AG20443 (cell line): ENCODE data around the gene CMSS1.

Experiments
- DNase-seq: peaks from one replicate; pipeline ENCODE4 v3.0.0; 2012; ENCODE audit warnings: low spot score, mixed read lengths

The CMSS1 gene

DNA sequence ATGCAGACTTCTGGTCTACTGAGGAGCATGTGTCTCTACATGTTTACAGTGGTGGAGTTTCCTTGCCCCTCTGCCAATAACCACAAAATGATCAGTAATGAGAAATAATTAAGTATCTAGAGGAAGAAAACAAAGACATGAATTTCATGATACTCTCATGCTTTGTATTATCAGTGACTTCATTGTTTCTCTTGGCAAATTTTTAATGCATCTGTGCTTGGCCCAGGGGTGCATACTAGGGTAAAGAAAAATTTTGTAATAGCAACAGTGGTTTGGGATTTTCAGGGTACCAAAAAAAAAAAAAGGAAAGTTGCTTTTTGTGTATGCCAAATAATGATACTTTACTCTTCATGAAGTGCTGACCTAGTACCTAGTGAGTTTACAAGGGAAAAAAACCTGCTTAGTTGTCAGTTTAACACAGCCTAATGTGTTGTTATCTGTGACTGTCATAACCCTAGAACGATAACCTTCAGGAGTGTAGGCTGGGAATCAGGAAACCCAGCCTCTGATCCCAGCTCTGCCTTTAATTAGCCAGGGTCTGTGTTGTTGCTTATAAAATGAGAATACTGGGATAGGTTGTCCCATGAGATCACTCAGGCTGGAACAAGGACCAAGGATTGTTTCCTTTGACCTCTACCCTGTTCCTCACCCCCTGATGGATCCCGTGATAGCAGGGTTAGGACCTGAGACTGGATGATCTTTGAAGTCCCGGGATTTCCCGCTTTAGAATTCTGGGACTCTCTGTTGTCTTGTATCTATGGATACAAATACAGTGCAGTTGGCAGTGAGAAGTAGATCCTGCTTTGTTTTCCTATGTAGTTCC lies 117.5 kb downstream of the CMSS1 start:
- DNase-seq = no peak

DNA sequence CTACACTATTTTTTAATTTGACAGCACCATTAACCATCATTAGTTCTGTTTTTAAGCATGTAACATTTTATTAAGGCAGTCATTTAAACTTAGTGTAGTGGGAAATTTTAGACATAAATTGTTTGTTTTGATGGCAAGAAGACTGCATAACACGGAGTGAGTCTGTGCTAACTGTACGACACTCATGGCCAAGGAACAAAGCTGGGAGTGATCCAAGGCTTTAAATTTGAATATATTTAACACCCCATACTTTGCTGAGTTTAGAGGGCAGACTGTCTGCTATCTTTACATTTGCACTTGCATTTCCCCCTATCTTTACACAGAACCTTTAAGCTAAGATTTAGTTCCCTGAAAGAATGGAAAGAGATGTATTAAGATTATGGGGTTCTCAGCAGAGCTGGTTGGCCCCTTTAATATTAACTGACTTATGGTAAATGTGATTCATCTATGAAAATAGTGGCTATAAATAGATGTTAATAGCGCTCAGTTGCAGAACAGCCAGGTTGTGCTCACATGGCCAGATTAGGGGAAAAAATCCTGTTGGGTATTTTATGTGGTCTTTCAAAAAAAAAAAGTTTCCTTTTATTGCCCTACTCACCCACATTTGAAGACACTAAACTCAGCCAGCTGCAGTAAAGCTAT lies 120.7 kb downstream of the CMSS1 start:
- no peak for DNase-seq

DNA sequence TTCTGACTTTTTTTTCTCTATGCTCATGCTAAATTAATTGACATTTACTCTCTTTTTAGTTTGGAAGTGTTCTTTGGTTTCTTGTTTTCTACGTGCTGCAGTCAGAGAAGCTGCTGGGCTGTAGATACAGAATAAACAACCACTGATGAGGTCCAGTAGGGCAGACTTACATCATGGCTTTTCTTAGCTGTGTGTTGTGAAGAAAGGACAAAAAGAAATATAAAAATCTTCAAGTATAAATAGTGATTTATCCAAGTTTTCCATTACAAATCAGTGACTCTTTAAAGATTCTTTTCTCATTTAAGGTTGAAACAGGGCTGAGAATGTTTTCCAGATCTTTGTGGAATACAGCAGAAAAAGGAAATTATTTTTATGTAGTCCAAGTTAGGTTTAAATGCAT lies 122.2 kb downstream of the CMSS1 start:
- no peak for DNase-seq

DNA sequence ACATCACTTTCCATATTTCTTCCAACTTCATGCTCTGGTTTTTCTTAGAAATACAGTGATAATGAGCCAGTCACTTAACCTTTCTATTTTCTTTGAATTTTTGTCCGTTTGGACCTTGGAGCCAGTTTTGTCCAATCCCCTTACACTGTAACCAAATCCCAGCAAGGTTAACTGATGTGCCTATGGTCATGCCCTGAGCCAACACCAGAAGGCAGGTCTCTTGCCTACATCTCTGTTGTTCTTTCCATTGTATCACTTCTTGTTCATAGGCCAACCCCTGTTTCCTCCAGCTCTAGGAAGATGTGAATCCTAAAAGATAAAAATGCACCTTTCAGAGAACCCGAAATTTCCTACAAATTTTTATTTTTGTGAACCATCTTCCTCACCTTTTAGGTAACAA lies 122.7 kb downstream of the CMSS1 start:
- DNase-seq = no peak

DNA sequence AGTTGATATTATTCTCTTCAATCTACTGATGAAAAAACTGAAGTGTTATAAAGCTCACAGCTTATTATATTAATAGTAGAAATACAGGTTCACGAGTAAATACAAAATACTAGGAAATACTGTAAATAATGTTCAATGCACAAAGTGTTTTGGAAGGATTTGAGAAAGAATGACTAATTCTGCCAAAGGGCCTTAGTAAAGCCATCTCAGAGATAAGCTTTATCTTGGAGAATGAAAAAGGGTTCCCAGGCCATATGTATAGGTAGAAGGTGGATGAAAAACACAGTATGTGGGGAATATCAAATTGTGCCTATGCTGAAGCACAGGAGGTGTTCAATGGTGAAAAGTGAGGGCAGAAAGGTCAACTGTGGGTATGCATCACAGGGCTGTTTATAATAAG lies 123.5 kb downstream of the CMSS1 start:
- no peak for DNase-seq

DNA sequence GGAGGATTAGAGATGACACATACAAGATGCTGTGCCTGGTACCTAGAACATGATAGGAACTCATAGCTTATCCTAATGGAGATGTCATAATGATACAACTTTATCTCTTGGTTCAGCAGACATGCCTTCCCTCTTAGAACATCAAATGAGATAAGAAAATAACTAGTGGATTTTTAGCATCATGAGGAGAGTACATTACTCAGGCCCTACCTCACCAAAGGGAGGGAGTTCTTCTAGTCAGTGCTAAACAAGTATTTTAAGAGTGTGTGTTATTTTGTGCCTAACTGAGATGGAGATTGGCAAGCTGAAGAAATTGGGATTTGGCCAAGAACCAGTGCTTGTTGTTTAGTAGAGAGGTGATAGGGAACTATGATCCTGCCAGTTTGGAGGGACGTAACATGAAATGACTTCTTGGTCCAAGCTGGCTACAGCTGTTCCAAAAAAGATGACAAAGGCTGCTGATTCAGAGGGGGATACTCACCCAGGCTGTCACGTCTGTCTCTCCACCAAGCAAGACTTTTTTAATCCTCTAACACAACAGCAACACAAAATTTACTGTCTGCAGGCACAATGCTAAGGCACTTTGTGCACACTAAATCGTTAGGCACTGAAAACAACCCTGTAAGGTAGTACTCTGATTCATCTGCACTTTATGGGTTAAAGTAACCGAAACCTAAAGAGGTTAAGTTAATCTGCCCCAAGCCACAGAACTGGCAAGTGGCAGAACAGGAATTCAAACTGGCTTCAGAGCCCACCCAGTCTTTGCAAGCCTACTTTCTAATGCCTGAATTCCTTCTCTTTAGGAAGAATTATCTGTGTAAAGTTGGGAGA lies 126.5 kb downstream of the CMSS1 start:
- DNase-seq = no peak

DNA sequence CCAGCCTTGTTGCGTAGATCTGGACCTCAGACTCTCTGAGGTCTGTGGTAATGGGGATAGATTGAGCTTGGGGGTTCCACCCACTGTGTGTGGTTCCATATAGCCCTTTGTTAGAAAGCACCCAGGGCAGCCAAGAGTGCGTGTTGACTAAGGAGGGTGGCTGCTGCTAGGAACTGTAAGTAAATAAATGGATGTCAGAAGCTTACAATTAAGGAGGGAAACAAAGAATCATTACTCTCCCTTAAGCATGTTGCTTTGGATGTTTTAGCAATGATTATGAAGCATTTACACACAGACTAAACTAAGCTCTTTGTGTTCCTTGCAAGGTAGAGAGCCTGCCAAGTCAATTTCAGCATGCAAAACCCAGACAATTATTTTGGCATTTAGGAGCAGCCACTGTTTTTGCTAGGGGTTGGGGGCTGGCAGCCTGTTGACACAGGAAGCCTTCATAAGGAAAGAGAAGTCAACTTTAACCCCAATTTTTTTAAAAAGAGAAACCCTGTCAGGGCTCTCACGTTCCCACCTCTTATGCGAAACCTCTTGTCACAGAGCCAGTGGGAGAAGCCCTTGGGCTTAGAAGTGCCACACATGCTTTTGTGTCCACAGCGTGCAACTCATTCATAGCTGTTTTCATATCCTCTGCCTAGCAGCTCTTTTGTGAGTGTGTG lies 127.8 kb downstream of the CMSS1 start:
- DNase-seq = peak; percentile 30

DNA sequence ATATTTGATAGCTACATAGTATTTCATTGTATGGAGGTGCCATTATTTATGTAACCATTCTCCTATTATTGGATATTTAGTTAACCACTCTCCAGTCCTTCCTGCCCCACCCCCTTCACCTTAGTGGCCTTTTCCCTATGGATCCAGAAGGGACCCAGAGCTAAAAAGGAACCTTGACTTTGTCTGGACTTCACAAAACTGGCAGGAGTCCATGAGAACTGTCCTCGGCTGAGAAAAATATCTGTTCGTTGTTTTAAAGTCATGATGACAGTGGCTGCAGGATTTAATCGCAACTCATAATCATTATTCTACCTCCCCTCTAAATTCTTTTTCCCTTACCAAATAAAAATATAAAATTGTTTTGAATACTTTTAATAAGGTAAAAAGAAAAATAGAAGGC lies 129.7 kb downstream of the CMSS1 start:
- no peak for DNase-seq

DNA sequence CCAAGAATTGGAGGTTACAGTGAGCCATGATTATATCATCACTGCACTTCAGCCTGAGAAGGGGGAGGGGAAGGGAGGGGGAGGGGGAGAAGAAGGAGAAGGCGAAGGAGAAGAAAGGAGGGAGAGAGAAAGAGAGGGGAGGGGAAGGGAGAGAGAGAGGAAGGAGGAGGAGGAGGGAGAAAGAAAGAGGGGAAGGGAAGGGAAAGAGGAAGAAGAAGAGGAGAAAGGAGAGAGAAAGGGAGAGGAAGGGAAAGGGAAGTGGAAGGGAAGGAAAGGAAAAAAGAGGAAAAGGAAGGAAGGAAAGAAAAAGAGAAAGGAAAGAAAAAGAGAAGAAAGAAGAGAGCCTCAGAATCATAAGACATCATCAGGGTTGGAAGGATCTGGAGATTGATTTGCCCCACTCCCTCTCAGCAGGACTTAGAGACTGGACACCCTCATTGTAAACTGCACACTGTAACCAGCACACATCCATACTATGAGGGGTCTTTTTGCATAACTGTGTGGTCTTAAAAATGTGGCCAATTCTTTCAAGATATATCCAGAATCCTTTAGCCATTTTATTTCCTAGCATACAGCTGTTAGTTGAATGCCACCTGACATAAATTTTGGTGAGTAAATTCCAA lies 130.9 kb downstream of the CMSS1 start:
- DNase-seq = no peak

DNA sequence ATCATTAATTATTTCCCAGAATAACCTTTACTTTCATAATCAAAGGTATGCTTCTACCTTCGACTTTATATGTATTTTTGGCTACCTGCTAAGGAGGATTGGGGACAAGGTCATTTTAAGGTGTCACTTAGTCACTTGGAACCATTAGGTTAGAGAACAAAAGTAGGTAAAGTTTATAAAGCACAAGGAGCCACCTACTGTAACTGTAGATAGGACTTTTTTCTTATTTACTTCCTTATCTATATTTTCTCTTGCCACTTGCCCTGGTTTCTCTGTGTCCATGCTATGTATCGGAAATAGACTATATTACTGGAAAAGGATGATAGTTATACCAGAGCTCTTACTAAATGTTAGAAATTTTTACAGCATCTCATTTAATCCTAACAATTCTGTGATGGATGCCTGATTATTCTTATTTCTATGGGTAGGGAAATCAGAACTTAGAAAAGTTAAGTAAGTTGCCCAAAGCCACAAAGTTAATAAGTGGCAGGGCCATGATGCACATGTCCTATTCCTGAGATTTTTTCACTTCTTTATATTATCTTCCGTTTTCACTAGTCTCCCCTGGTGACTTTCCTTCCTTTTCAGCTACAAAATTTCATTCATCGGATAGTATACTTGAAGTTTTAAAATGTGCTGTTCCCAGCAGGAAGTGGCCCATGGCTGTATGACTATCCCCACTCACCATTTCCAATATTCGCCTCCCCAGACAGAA lies 132.5 kb downstream of the CMSS1 start:
- DNase-seq = no peak

DNA sequence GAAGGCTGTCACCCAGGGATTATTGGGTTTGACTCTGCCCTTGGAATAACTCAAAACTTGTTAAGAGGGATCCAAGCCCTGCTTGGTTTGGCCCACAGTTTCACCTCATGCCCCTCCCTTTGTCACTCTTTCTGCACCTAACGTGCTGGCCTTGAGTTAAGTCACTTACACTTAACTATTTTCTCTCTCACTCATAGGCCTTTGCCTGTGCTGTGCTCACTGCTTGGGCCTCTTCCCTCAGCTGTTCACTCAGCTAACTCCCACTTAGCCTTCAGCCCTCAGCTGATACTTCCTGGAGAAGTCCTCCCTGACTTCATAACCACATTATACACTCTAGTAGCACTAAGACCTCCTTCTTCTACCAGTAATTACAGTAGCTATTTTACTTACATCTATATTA lies 133.3 kb downstream of the CMSS1 start:
- DNase-seq = no peak

DNA sequence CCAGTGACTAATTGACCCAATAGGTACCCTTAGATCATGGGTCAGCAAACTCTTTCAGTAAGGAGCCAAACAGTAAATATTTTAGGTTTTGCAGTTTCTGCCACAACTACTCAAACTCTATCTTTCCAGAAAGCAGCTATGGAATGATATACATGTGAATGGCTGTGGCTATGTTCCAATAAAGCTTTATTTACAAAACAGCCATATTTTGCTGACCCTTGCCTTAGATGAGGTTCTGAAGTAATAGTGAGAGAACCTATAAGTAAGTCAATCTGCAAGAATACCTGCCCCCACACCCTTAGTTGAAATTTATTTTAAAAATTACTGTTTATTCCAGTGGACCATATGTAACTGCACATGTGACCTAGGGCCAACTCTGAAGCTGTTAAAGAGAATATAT lies 134.0 kb downstream of the CMSS1 start:
- DNase-seq = no peak

DNA sequence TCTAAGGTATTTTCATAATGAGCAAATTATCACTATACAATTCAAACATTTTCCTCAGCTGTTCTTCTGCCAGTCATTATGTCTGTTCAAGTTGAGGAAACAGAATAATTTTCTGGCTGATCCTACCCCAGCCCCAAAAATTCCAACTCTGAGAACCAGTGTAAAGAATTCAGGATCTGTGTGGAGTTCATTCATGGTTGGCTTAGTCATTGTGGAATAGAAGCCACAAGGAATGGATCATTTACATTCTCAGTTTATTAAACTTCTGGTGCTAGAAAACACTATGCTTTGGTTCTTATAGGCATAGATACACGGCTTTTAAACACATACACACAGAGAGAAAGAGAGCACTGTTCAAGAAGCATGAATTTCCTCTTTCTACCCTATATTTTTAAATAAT lies 134.6 kb downstream of the CMSS1 start:
- DNase-seq = peak; percentile 55

DNA sequence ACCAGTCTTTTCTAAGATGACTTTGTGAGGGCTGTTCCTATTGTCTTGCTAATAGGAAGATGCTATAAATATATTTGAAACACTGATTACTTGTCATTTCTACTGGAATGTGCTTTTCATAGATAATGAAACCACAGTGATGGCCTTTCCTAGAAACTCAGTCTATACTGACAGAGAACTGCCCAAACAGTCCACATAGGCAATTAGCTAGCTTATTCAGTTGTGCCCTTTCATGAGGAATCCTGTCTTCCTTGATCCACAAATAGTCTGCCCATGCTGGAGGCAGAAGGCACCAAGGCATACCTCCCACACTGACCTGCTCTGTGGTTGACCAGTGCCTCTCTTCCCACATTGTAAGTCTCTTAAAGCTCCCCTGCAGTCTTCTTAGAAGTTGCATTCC lies 135.9 kb downstream of the CMSS1 start:
- no peak for DNase-seq

DNA sequence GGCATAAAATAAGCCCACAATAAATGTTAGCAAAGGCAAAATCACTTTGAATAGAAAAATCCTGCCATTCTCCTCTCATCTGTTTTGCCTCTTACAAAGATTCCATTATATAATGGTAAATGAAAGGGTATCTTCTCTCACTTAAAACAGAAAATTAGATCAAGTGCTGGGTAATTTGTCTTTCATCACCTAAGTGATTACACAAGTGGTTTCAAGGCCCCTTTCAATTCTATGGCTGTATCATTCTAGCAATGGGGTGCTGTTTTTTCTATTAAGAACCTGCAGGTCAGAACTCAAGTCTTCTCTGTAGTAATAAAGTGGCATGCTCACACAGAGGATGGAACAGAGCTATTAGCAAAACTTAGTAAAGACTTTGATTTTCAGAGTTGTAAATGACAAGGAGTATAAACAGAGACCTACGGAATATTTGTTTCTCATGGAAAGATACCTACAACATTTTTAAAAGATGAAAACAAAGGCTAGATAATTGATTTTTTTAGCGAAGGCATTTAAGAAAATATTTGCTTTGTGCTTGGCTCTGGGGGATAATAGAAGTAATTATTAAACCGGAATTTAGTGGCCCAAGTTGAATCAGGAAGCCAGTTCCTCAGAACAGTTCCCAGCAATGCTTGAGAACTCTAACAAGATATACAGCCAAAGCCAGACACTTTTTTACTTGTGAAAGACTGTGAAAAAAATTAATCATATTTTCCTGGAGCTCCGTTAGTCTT lies 137.4 kb downstream of the CMSS1 start:
- DNase-seq = no peak

DNA sequence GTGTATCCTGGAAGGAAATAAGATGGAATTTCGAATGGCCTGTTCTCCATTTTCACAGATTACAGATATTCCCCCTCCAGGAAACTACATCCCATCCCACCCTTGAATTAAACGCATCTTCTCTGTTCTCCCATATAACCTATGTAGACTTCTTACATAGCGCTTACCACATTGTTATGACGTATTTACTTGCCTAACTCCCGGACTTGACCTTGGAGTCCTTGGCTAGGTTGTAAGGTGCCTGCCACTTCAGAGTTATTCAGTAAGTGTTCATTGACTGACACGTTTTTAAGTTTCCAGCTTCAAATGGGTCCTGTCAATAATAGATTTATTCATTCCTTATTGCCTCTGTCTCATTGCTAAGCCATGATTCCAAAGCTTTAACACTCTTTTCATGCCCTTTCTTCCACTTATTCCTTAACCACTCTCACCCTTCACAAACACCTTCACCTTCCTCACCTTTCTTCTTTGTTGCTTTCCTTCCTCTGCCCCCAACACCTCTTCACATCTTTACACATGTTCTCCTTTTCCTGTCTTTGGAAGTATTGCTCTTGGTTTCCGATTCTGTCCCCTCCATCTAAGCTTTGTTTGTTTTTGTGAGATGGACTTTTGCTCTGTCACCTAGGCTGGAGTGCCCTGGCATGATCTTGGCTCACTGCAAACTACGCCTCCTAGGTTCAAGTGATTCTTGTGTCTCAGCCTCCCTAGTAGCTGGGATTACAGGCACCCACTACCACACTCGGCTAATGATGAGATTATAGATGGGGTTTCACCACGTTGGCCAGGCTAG lies 138.3 kb downstream of the CMSS1 start:
- DNase-seq = no peak

DNA sequence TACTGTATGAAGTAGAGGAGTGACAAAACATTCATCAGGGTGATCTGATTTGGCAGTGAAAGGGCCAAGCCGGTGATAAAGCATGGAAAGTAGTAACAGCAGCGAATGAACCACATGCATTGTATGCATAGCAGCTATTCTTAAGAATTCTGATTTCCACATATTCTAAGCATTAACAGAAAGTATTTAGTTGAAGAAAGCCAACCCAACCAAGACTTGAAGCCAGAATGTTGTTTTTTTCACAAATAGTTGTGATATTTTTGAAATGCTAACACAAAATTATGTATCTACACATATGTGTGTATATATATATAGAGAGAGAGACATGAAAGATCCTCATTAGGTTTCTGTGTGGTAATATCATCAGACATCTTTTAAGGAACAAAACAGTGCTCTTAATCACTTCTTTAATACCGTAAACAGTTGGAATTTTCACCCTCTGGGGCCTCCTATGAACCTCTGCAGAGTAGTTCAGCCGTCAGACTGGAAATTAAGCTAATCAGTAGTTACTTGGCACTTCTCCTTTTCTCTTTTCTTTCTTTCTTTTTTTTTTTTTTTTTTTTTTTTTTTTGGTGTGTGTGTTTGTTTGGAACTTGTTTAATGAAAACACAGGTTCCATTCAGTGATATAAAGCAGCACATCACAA lies 139.6 kb downstream of the CMSS1 start:
- DNase-seq = no peak

DNA sequence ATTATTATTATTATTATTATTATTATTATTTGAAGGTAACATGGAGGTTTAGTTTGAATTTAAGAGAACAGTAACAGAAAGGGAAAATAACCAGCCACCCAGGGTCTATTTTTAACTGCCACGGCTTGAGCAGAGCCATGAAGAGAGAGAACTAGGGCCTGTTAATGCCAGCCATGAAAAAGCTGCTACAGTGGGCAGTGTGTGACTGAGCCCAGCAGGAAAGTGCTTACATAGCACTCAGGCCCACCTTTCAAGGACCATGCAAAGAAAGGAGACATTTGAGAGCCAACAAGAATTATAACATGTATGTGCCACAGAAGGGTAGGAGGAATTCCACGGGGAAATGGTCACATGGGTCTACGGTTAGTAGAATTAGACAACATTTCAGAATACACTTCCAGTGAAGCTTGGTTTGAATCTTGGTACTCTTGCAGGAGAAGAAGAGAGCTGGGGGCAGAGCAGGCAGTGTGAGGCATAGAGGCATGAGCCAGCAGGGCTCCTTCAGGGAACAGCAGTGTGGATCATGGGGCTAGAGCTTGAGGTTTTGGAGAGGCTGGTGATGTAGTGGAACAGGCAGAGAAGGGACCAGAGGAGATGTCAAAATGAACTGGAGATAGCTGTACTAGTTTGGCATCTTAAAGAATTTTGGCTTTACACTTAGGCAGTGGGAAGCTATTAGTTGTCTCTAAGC lies 140.7 kb downstream of the CMSS1 start:
- no peak for DNase-seq
